Ovary (tissue), 9 donors: ENCODE results near the gene SERINC4. TPM values are rescaled to one million over a fixed set of nuclear protein-coding genes. Genes with fewer than 3 reads are reported as not detected.
"Not testable (repeated sequence)": the region's sequence is repeated elsewhere in the genome, so short reads cannot be mapped to it uniquely, and the experiment has no call there.

Source experiments
- DNase-seq, 5 donors: peaks; one replicate each; pipeline ENCODE4 v3.0.0-alpha.2; 2019 to 2020
- H3K27ac ChIP-seq, 2 donors: fragments of 200-600 bp; one replicate each; pipeline versions ENCODE4 v1.5.1 to v1.8.0; 2019 to 2022
- H3K27me3 ChIP-seq: fragments of 200-600 bp; one replicate; pipeline ENCODE4 v1.8.0; 2022
- H3K36me3 ChIP-seq: fragments of 200-600 bp; sonication (generic); one replicate; pipeline ENCODE4 v1.5.1; 2019
- H3K4me1 ChIP-seq: one replicate; pipeline ENCODE4 v1.8.1; 2013; ENCODE audit warnings: mild to moderate bottlenecking, moderate library complexity; ENCODE audit not compliant: insufficient read depth
- H3K4me3 ChIP-seq: fragments of 200-600 bp; sonication (generic); one replicate; pipeline ENCODE4 v1.5.1; 2017
- H3K9me3 ChIP-seq, 2 donors: fragments of 200-600 bp in 1 of 2; sonication (generic) in 1 of 2; one replicate each; pipeline versions ENCODE4 v1.5.1 to v1.8.1; 2013 to 2019; ENCODE audit warnings: mild to moderate bottlenecking in 1 of 2, moderate library complexity in 1 of 2
- CTCF ChIP-seq, 3 donors: fragments of 450-650 bp in 2 of 3; fragments of 200-600 bp in 1 of 3; IDR thresholded peaks; one replicate each; pipeline versions ENCODE4 v1.5.1 to v1.8.0; 2016 to 2022; ENCODE audit warnings: antibody characterized with exemption in 3 of 3, mild to moderate bottlenecking in 1 of 3
- EP300 ChIP-seq: sonication (generic); formaldehyde crosslinking; IDR thresholded peaks from one replicate; pipeline ENCODE4 v1.6.1; 2017; ENCODE audit warnings: antibody characterized with exemption
- POLR2A ChIP-seq: fragments of 450-650 bp; IDR thresholded peaks from one replicate; pipeline ENCODE4 v1.6.1; 2017; ENCODE audit warnings: antibody characterized with exemption, mild to moderate bottlenecking, moderate library complexity
- WGBS, 3 donors: extraction: QIAGEN DNeasy Blood & Tissue Kit in 1 of 3; methylation state at CpG; one replicate each; pipeline versions ENCODE4 v1.1.5 to v1.1.7; 2013 to 2017; 5-methylcytosine and 5-hydroxymethylcytosine counted together
- intact Hi-C, 4 donors: fragments of 100-400 bp; cut with DNase I; formaldehyde crosslinking; loops; one replicate each; pipeline versions ENCODE4 v1.11.0 to v1.15.1; 2022 to 2023
- polyA plus RNA-seq, 2 donors: library from polyadenylated mRNA; stranded (reverse); fragments of 200-250 nt in 1 of 2; fragments of 350-450 nt in 1 of 2; fragmentation: Illumina TruSeq in 1 of 2; extraction: RNeasy Lipid Tissue Mini Kit (QIAGEN cat#74804) in 1 of 2; gene quantifications; one replicate each; pipeline ENCODE4 v1.2.3, GENCODE V29; 2013 to 2014
- total RNA-seq, 7 donors: library from RNA; depleted of rRNA in 2 of 7; stranded (reverse); fragments of >200 nt in 2 of 7; fragmentation: NEBNext Ultra II Directional in 3 of 7; extraction: Animal tissue kit (Norgen Biotek cat#: 25700) in 3 of 7; gene quantifications; one replicate each; pipeline versions ENCODE4 v1.1.0 to v1.2.4, GENCODE V29; 2016 to 2023
- donor health status: DM: no; HTN: no; CAD: no; lungs with moderate emphysema.
- donor health status: DM: no; HTN: no; CAD: no.
- donor health status: Bipolar disorder and iron deficiency.
- donor health status: DM: yes; HTN: yes; CAD: no.
- donor health status: DM: no; HTN: no; CAD: no.
- donor health status: DM: yes; HTN: yes; CAD: no.

Gene SERINC4
- total and polyA plus RNA-seq, 9 donors = 0.07 to 0.39 (median 0.20) TPM; not detected in 3

- no peaks in the 10 kb centered on the region for H3K36me3 ChIP-seq
- H3K4me3 ChIP-seq = no peak overlapping the region
- no peak overlapping the region for H3K27ac ChIP-seq
- H3K9me3 ChIP-seq = no peaks in the 10 kb centered on the region
- no peaks in the 10 kb centered on the region for H3K4me1 ChIP-seq
- H3K27me3 ChIP-seq = no peaks in the 10 kb centered on the region
- intact Hi-C loops = no loop called here
- TF ChIP-seq EP300 (no peak), CTCF (IDR thresholded peaks at IDR 0.05) (no peak), POLR2A (no peak)
- WGBS, 3 donors = 90 to 98% (median 94%) methylated on average over 5 of the region's 5 CpGs
- no peak for DNase-seq
These were observed 8.5 kb upstream of the SERINC4 start for GRCh38 chr15:43808435-43808950.

DNA sequence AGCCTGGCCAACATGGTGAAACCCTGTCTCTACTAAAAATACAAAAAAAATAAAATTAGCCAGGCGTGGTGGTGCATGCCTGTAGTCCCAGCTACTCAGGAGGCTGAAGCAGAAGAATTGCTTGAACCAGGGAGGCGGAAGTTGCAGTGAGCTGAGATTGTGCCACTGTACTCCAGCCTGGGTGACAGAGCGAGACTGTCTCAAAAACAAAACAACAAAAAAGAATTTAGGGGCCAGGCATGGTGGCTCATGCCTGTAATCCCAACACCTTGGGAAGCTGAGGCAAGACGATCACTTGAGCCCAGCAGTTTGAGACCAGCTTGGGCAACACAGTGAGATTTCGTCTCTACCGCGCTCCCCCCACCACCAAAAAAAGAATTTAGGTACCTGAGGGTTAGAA is 2.7 kb upstream of the SERINC4 start:
- H3K27me3 ChIP-seq, H3K27ac ChIP-seq, H3K4me1 ChIP-seq, H3K9me3 ChIP-seq, H3K4me3 ChIP-seq, H3K36me3 ChIP-seq, intact Hi-C loops, DNase-seq: not testable (repeated sequence)
- WGBS, 3 donors = 94 to 95% (median 95%) methylated on average over 7 of the region's 7 CpGs

GRCh38 chr15:43800286-43801141 is 494 bp upstream of the SERINC4 start, which contains the start of gene HYPK:
Gene HYPK, plus strand, starts transcription at chr15:43800599. Its CDS starts 24 bp downstream, at chr15:43800623.
- DNase-seq = peak; percentile 91 to 96 (median 94)
- H3K4me3 ChIP-seq = peak within 1 kb of the TSS; percentile 85
- no peaks in the 10 kb centered on the region for H3K27me3 ChIP-seq
- peaks cover 6% of the 10 kb centered on the region for H3K4me1 ChIP-seq
- WGBS, 3 donors = 6 to 8% (median 7%) methylated on average over 44 of the region's 44 CpGs
- intact Hi-C loops = no loop called here
- H3K9me3 ChIP-seq = no peaks in the 10 kb centered on the region
- peak; percentile 58 for TF ChIP-seq POLR2A
- TF ChIP-seq CTCF (IDR thresholded peaks at IDR 0.05) = no peak
- TF ChIP-seq EP300 = no peak
- H3K36me3 ChIP-seq = no peaks in the 10 kb centered on the region
- peak within 1 kb of the TSS; percentile 92 to 94 for H3K27ac ChIP-seq

DNA sequence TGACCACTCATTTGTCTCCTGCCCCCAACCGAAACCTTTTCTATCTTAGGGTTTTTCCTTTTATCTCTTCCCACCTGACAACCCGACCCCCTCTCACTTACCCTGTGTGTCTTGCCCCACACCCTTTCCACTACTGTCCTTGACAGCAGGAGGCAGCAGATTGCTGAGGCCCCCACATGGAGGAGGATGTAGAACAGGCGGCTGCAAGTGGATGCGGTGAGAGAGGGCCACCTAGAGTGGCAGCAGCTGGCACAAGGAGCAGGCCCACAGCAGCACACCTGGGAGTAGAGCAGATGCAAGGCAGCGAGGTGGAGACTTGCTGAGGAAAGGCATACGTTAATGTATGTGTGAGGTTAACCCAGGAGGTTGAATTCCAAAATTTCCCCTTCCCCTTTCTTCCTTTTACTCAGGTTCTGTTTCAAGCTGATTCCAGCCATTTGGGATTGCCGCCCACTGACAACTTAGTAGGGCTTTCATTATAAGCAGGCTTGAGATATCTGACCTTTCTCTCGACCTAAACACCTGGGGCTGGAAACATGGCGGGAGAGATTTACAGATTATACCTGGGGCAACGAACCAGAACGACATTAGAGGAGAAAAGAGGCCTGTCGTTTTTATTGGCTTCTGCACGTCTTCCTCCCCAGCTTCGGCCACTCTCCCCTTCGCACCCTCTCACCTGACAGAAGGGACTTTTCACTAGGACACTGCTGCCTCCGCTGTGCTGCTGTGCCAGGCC is 643 bp downstream of the SERINC4 start:
- no peak for DNase-seq
- TF ChIP-seq CTCF (IDR thresholded peaks at IDR 0.05) (no peak), POLR2A (no peak), EP300 (no peak)
- Histone ChIP-seq H3K36me3 (no peaks in the 10 kb centered on the region), H3K9me3 (no peaks in the 10 kb centered on the region), H3K27me3 (no peaks in the 10 kb centered on the region), H3K27ac (peak overlapping the region; percentile 92 to 94), H3K4me1 (peaks cover 9% of the 10 kb centered on the region), H3K4me3 (no peak overlapping the region)
- intact Hi-C loops = no loop called here
- WGBS, 3 donors = 81 to 91% (median 84%) methylated on average over 16 of the region's 16 CpGs
